ENCODE data around the gene BCL2L1.
"Not testable (repeated sequence)": the region's sequence is repeated elsewhere in the genome, so short reads cannot be mapped to it uniquely, and the experiment has no call there.

Gene BCL2L1

GRCh38 chr20:31652917-31653396, 69.7 kb downstream of the BCL2L1 start:
- Histone ChIP-seq H3K9ac (ENCODE audit: low read depth, low read length) (no peak overlapping the region), H3K4me1 (ENCODE audit: insufficient read depth, low read length) (no peaks in the 10 kb centered on the region), H3K9me3 (ENCODE audit: insufficient read depth, low read depth, low read length) (no peaks in the 10 kb centered on the region), H3K4me3 (ENCODE audit: low read length) (no peak overlapping the region), H3K36me3 (ENCODE audit: insufficient read depth, low read length) (no peaks in the 10 kb centered on the region), H3K27ac (ENCODE audit: low read depth, low read length) (no peak overlapping the region), H3K27me3 (ENCODE audit: insufficient read depth, low read length) (no peaks in the 10 kb centered on the region)
- WGBS: 90% methylated on average over 5 of the region's 5 CpGs

- H3K27me3 ChIP-seq (ENCODE audit: insufficient read depth, low read length); H3K36me3 ChIP-seq (ENCODE audit: insufficient read depth, low read length); H3K4me1 ChIP-seq (ENCODE audit: insufficient read depth, low read length); H3K4me3 ChIP-seq (ENCODE audit: low read length); H3K27ac ChIP-seq (ENCODE audit: low read depth, low read length); H3K9ac ChIP-seq (ENCODE audit: low read depth, low read length); H3K9me3 ChIP-seq (ENCODE audit: insufficient read depth, low read depth, low read length): not testable (repeated sequence)
- whole genome bisulfite sequencing: 94% methylated on average over 3 of the region's 3 CpGs
Measured at GRCh38 chr20:31648104-31648503, 74.6 kb downstream of the BCL2L1 start.

GRCh38 chr20:31644701-31645100, 78.0 kb downstream of the BCL2L1 start:
- no peaks in the 10 kb centered on the region for H3K4me1 ChIP-seq (ENCODE audit: insufficient read depth, low read length)
- H3K27me3 ChIP-seq (ENCODE audit: insufficient read depth, low read length): no peaks in the 10 kb centered on the region
- no peak overlapping the region for H3K27ac ChIP-seq (ENCODE audit: low read depth, low read length)
- WGBS: 86% methylated on average over 8 of the region's 8 CpGs
- no peak overlapping the region for H3K4me3 ChIP-seq (ENCODE audit: low read length)
- H3K9me3 ChIP-seq (ENCODE audit: insufficient read depth, low read depth, low read length): no peaks in the 10 kb centered on the region
- no peaks in the 10 kb centered on the region for H3K36me3 ChIP-seq (ENCODE audit: insufficient read depth, low read length)
- no peak overlapping the region for H3K9ac ChIP-seq (ENCODE audit: low read depth, low read length)

DNA sequence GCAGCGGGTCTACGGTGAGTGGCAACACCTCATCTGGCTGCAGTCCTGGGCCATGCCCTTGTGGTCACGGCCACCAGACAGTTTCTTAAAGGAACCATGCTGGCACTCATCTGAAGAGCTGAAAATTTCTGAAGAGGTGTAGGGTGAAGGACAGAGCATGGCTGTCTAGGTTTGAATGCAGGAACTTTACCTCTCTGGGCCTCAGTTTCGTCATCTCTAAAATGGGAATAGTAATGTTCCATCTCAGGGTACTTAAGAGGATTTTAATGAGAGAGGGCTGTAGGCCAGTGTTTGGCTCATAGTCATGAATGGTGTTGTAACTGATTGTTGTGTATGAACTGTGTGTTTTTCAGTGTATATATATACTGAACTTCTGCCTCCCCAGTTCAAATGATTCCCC, 79.1 kb downstream of the BCL2L1 start:
- Histone ChIP-seq H3K27ac (ENCODE audit: low read depth, low read length) (no peak overlapping the region), H3K4me3 (ENCODE audit: low read length) (no peak overlapping the region), H3K4me1 (ENCODE audit: insufficient read depth, low read length) (peaks cover 1% of the 10 kb centered on the region; the same call in 1 of the 2 replicates), H3K27me3 (ENCODE audit: insufficient read depth, low read length) (no peaks in the 10 kb centered on the region), H3K36me3 (ENCODE audit: insufficient read depth, low read length) (no peaks in the 10 kb centered on the region), H3K9me3 (ENCODE audit: insufficient read depth, low read depth, low read length) (no peaks in the 10 kb centered on the region), H3K9ac (ENCODE audit: low read depth, low read length) (no peak overlapping the region)
- WGBS: 97% methylated on average over 4 of the region's 4 CpGs

DNA sequence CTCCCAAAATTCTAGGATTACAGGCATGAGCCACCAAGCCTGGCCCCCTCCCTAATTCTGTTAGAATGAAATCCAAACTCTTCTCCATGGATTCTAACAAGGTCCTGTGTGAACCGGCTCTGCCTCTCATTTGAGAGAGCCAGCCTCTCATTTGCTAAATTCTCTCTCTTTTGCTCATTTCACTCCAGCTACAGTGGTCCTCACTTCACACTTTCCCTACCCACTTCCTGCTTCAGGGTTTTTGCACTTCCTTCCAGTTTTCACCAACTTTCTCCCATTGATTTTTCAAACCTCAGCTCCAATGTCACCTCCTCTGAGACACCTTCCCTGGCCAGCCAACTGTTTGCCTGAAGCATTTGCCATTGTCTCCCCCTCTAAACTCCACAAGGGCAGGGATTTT, 79.8 kb downstream of the BCL2L1 start:
- H3K9me3 ChIP-seq (ENCODE audit: insufficient read depth, low read depth, low read length): no peaks in the 10 kb centered on the region
- 91% methylated on average over 1 of the region's 1 CpG for WGBS
- no peak overlapping the region for H3K27ac ChIP-seq (ENCODE audit: low read depth, low read length)
- H3K9ac ChIP-seq (ENCODE audit: low read depth, low read length): no peak overlapping the region
- no peak overlapping the region for H3K4me3 ChIP-seq (ENCODE audit: low read length)
- H3K4me1 ChIP-seq (ENCODE audit: insufficient read depth, low read length): peaks cover 5% of the 10 kb centered on the region; the same call in 1 of the 2 replicates
- H3K36me3 ChIP-seq (ENCODE audit: insufficient read depth, low read length): no peaks in the 10 kb centered on the region
- H3K27me3 ChIP-seq (ENCODE audit: insufficient read depth, low read length): no peaks in the 10 kb centered on the region

- Histone ChIP-seq H3K27ac (ENCODE audit: low read depth, low read length) (no peak overlapping the region), H3K4me3 (ENCODE audit: low read length) (no peak overlapping the region), H3K36me3 (ENCODE audit: insufficient read depth, low read length) (no peaks in the 10 kb centered on the region), H3K9me3 (ENCODE audit: insufficient read depth, low read depth, low read length) (no peaks in the 10 kb centered on the region), H3K9ac (ENCODE audit: low read depth, low read length) (no peak overlapping the region), H3K27me3 (ENCODE audit: insufficient read depth, low read length) (no peaks in the 10 kb centered on the region), H3K4me1 (ENCODE audit: insufficient read depth, low read length) (peaks cover 5% of the 10 kb centered on the region; the same call in 1 of the 2 replicates)
- 94% methylated on average over 6 of the region's 6 CpGs for WGBS
Measured at GRCh38 chr20:31641391-31641790, 81.3 kb downstream of the BCL2L1 start.

DNA sequence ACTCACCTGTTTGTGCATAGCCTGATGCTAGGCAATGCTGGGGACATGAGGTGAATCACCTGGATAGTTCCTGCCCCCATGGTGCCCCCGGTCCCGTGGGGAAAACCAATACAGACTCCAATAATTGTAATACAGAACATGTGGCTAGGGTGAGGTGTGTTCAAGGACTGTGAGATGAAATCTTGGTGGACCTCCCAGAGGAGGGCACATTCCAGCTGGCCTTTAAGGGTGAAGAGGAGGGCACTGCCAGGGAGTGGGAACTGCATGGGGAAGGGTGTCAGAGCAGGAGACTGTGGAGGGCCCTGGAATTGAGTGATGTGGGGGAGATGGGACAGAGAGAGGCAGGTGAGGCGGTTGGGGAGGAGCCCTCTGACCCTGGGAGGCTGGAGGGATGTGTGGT, 82.4 kb downstream of the BCL2L1 start:
- peaks cover 5% of the 10 kb centered on the region; the same call in 1 of the 2 replicates for H3K4me1 ChIP-seq (ENCODE audit: insufficient read depth, low read length)
- H3K27me3 ChIP-seq (ENCODE audit: insufficient read depth, low read length): no peaks in the 10 kb centered on the region
- no peaks in the 10 kb centered on the region for H3K36me3 ChIP-seq (ENCODE audit: insufficient read depth, low read length)
- whole genome bisulfite sequencing: 81% methylated on average over 3 of the region's 3 CpGs
- no peak overlapping the region for H3K27ac ChIP-seq (ENCODE audit: low read depth, low read length)
- no peak overlapping the region for H3K4me3 ChIP-seq (ENCODE audit: low read length)
- H3K9me3 ChIP-seq (ENCODE audit: insufficient read depth, low read depth, low read length): no peaks in the 10 kb centered on the region
- no peak overlapping the region for H3K9ac ChIP-seq (ENCODE audit: low read depth, low read length)

- Histone ChIP-seq H3K9me3 (ENCODE audit: insufficient read depth, low read depth, low read length) (no peaks in the 10 kb centered on the region), H3K27ac (ENCODE audit: low read depth, low read length) (no peak overlapping the region), H3K36me3 (ENCODE audit: insufficient read depth, low read length) (no peaks in the 10 kb centered on the region), H3K9ac (ENCODE audit: low read depth, low read length) (no peak overlapping the region), H3K4me3 (ENCODE audit: low read length) (no peak overlapping the region), H3K27me3 (ENCODE audit: insufficient read depth, low read length) (no peaks in the 10 kb centered on the region), H3K4me1 (ENCODE audit: insufficient read depth, low read length) (peaks cover 5% of the 10 kb centered on the region; the same call in 1 of the 2 replicates)
- WGBS: 100% methylated on average over 2 of the region's 4 CpGs
Measured at GRCh38 chr20:31638816-31639215, 83.9 kb downstream of the BCL2L1 start.

DNA sequence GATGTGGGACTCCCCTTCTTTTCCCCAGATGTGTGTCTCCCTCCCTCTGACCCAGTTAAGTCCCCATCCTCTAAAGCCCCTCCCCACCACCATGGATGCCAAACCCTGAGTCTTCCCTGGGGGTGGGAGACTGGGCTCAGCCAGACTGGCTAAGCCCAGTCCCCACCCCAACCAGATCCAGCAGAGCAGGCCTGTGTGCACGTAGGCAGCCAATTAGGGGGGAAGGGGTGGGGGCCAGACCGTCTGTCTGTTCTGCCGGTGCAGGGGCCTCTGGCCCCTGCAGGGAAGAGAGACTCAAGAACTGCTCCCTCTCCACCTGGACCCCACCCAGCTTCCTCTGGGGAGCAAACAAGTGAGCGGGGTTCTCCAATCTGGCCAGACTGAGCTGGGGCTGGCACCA, 84.4 kb downstream of the BCL2L1 start:
- Histone ChIP-seq H3K9me3 (ENCODE audit: insufficient read depth, low read depth, low read length) (no peaks in the 10 kb centered on the region), H3K27ac (ENCODE audit: low read depth, low read length) (no peak overlapping the region), H3K4me1 (ENCODE audit: insufficient read depth, low read length) (peaks cover 5% of the 10 kb centered on the region; the same call in 1 of the 2 replicates), H3K36me3 (ENCODE audit: insufficient read depth, low read length) (no peaks in the 10 kb centered on the region), H3K27me3 (ENCODE audit: insufficient read depth, low read length) (no peaks in the 10 kb centered on the region), H3K4me3 (ENCODE audit: low read length) (no peak overlapping the region), H3K9ac (ENCODE audit: low read depth, low read length) (no peak overlapping the region)
- 81% methylated on average over 4 of the region's 4 CpGs for WGBS

GRCh38 chr20:31637660-31638059, 85.0 kb downstream of the BCL2L1 start, which contains the start of gene COX4I2:
Gene COX4I2 (plus strand): TSS chr20:31637912. CDS start chr20:31639018, 1,106 bp downstream.
- no peak within 1 kb of the TSS for H3K27ac ChIP-seq (ENCODE audit: low read depth, low read length)
- peaks cover 5% of the 10 kb centered on the region; the same call in 1 of the 2 replicates for H3K4me1 ChIP-seq (ENCODE audit: insufficient read depth, low read length)
- H3K9me3 ChIP-seq (ENCODE audit: insufficient read depth, low read depth, low read length): no peaks in the 10 kb centered on the region
- no peak within 1 kb of the TSS for H3K9ac ChIP-seq (ENCODE audit: low read depth, low read length)
- H3K4me3 ChIP-seq (ENCODE audit: low read length): no peak within 1 kb of the TSS; the same call in 1 of the 2 replicates
- H3K36me3 ChIP-seq (ENCODE audit: insufficient read depth, low read length): no peaks in the 10 kb centered on the region
- H3K27me3 ChIP-seq (ENCODE audit: insufficient read depth, low read length): no peaks in the 10 kb centered on the region
- 92% methylated on average over 34 of the region's 34 CpGs for WGBS

- 94% methylated on average over 14 of the region's 14 CpGs for WGBS
- Histone ChIP-seq H3K27ac (ENCODE audit: low read depth, low read length) (no peak overlapping the region), H3K9me3 (ENCODE audit: insufficient read depth, low read depth, low read length) (no peaks in the 10 kb centered on the region), H3K4me1 (ENCODE audit: insufficient read depth, low read length) (peaks cover 3% of the 10 kb centered on the region; the same call in 1 of the 2 replicates), H3K4me3 (ENCODE audit: low read length) (no peak overlapping the region), H3K27me3 (ENCODE audit: insufficient read depth, low read length) (no peaks in the 10 kb centered on the region), H3K9ac (ENCODE audit: low read depth, low read length) (no peak overlapping the region), H3K36me3 (ENCODE audit: insufficient read depth, low read length) (no peaks in the 10 kb centered on the region)
Measured at GRCh38 chr20:31633339-31633914, 89.2 kb downstream of the BCL2L1 start.

Data from HUES64 (cell line).